Measurements from ENCODE around the gene TREH. TPM values are rescaled to one million over a fixed set of nuclear protein-coding genes. Genes with fewer than 3 reads are reported as not detected.
"Not testable (repeated sequence)": the region's sequence is repeated elsewhere in the genome, so short reads cannot be mapped to it uniquely, and the experiment has no call there.

TREH gene, protein sequence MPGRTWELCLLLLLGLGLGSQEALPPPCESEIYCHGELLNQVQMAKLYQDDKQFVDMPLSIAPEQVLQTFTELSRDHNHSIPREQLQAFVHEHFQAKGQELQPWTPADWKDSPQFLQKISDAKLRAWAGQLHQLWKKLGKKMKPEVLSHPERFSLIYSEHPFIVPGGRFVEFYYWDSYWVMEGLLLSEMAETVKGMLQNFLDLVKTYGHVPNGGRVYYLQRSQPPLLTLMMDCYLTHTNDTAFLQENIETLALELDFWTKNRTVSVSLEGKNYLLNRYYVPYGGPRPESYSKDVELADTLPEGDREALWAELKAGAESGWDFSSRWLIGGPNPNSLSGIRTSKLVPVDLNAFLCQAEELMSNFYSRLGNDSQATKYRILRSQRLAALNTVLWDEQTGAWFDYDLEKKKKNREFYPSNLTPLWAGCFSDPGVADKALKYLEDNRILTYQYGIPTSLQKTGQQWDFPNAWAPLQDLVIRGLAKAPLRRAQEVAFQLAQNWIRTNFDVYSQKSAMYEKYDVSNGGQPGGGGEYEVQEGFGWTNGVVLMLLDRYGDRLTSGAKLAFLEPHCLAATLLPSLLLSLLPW
- polyA plus RNA-seq (2012; ENCODE audit: insufficient read depth, insufficient read length, low read depth): not detected

DNA sequence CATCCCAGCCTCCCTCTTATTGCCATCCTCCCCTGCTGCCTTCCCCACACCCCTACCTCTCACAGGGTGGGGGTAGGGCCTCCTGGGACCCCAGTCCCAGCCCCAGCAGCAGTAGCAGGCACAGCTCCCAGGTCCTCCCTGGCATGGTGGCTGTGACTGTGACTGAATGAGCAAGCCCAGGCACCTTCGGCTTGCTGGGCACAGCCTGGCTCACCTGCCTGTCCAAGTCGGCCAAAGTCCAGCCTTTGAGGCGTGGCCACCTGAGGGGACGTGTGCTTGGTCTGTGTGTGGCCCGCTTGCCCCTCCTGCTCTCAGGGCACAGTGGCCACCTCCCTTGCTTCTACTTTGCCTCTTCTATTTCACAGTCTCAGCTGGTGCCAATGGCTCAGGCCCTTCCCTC is at the start of gene TREH:
Gene TREH, minus strand, starts transcription at position 168 of the 400 bp plus-strand sequence. Its CDS starts 23 bp downstream, at position 145.
- H3K9me3 ChIP-seq: peaks cover 5% of the 10 kb centered on the region; the same call in 1 of the 2 replicates
- no peak within 1 kb of the TSS for H3K4me3 ChIP-seq (ENCODE audit: low read depth, low read length)
- DNase-seq: no peak
- TF ChIP-seq, protein P1, sequence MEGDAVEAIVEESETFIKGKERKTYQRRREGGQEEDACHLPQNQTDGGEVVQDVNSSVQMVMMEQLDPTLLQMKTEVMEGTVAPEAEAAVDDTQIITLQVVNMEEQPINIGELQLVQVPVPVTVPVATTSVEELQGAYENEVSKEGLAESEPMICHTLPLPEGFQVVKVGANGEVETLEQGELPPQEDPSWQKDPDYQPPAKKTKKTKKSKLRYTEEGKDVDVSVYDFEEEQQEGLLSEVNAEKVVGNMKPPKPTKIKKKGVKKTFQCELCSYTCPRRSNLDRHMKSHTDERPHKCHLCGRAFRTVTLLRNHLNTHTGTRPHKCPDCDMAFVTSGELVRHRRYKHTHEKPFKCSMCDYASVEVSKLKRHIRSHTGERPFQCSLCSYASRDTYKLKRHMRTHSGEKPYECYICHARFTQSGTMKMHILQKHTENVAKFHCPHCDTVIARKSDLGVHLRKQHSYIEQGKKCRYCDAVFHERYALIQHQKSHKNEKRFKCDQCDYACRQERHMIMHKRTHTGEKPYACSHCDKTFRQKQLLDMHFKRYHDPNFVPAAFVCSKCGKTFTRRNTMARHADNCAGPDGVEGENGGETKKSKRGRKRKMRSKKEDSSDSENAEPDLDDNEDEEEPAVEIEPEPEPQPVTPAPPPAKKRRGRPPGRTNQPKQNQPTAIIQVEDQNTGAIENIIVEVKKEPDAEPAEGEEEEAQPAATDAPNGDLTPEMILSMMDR (IDR thresholded peaks at IDR 0.05; ENCODE audit: low read depth, low read length): no peak
- H3K36me3 ChIP-seq: no peaks in the 10 kb centered on the region
- H3K4me1 ChIP-seq: no peaks in the 10 kb centered on the region
- no peaks in the 10 kb centered on the region for H3K27me3 ChIP-seq

DNA sequence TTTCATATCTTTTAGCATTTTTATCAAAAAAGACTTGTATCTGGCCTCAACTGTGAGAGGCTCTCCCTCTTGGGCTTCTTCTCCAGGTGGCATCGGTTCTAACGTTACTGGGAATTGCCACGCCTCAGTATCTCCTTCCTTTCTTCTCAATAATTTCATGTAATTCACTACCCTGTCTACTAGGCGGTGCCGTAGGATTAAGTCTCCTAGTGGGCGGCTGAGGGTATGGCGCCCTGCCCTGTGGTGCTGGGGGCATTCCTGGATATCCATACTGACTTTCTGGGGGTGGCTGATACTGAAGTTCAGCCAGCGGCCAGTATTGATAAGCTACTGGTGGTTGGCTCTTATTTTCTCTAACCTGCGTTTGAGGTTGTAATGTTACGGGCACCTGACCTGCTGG is 48.7 kb upstream of the TREH start:
- DNase-seq; H3K9me3 ChIP-seq; H3K27me3 ChIP-seq; H3K4me3 ChIP-seq (ENCODE audit: low read depth, low read length); H3K4me1 ChIP-seq; H3K36me3 ChIP-seq: not testable (repeated sequence)
- TF ChIP-seq, protein P1 (IDR thresholded peaks at IDR 0.05; ENCODE audit: low read depth, low read length): peak; percentile 35

DNA sequence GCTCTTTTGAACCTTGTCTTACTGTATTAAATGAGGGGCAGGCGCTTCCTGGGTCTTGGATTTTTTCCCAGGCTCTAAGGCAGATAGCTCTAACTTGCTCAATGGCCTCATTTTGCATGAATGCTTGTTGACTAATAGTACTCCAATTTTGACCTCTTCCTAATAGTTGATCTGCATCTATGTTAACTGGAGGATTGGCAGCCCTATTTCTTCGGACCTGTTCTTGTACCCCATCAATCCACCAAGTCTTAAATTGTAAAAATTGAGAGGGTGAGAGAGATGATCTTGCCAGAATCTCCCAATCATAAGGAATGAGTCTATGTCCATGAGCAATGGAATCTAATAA is 48.2 kb upstream of the TREH start:
- H3K4me3 ChIP-seq (ENCODE audit: low read depth, low read length); H3K36me3 ChIP-seq; DNase-seq; H3K27me3 ChIP-seq; H3K4me1 ChIP-seq; H3K9me3 ChIP-seq: not testable (repeated sequence)

DNA sequence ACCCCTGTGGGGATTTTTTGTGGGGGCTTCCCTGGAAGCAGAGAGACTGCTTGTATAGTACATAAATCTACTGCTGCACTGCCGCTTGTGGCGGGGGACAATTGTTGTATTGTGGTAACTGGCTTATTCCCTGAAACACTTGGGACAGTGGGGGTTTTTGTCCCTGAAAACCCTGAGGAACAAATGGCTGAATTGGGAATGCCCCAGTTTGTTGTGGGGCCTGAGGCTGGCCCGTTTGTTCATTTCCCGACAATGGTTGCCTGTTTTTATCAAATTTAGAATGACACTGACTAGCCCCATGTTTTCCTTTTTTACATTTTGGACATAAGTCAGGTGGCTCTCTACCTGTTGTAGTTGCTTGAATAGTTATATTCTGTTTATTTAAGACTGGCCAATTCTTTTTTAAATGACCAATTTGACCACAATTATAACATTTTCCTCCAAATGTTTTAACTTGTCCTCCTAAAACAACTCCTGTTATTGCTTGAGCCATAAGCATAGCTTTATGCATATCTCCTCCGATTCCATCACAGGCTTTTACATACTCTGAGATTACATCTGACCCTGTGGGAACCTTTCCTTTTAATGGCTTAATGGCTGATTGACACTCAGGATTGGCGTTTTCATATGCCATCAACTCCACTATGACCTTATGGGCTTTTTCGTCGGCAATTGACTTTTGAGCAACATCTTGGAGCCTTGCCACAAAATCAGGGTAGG is 47.7 kb upstream of the TREH start:
- not testable (repeated sequence) for H3K36me3 ChIP-seq; DNase-seq; H3K4me3 ChIP-seq (ENCODE audit: low read depth, low read length); H3K27me3 ChIP-seq; H3K4me1 ChIP-seq; H3K9me3 ChIP-seq

DNA sequence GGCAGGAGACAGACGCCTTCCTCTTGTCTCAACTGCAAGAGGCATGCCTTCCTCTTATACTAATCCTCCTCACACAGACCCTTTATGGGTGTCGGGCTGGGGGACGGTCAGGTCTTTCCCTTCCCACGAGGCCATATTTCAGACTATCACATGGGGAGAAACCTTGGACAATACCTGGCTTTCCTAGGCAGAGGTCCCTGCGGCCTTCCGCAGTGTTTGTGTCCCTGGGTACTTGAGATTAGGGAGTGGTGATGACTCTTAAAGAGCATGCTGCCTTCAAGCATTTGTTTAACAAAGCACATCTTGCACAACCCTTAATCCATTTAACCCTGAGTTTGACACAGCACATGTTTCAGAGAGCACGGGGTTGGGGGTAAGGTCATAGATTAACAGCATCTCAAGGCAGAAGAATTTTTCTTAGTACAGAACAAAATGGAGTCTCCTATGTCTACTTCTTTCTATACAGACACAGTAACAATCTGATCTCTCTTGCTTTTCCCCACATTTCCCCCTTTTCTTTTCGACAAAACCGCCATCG is 42.1 kb upstream of the TREH start:
- not testable (repeated sequence) for H3K4me1 ChIP-seq; H3K36me3 ChIP-seq; DNase-seq; H3K9me3 ChIP-seq; H3K27me3 ChIP-seq; H3K4me3 ChIP-seq (ENCODE audit: low read depth, low read length)

DNA sequence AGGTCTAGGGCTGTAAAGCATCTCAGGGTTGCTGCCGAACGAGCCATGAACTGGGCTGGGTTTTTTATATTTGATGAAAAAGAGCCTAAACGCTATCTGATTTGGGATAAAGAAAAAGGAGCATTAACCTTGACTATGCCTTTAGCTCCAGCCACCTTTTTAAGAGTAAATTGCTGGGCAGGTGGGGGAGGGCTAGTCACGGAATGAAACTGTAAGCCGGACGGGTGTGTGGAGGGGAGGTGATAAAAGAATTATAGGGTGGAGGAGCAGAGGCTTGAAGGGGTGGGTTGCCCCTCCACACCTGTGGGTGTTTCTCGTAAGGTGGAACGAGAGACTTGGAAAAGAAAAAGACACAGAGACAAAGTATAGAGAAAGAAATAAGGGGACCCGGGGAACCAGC is 41.3 kb upstream of the TREH start:
- H3K4me1 ChIP-seq; H3K27me3 ChIP-seq; H3K36me3 ChIP-seq; DNase-seq; H3K4me3 ChIP-seq (ENCODE audit: low read depth, low read length); H3K9me3 ChIP-seq: not testable (repeated sequence)

DNA sequence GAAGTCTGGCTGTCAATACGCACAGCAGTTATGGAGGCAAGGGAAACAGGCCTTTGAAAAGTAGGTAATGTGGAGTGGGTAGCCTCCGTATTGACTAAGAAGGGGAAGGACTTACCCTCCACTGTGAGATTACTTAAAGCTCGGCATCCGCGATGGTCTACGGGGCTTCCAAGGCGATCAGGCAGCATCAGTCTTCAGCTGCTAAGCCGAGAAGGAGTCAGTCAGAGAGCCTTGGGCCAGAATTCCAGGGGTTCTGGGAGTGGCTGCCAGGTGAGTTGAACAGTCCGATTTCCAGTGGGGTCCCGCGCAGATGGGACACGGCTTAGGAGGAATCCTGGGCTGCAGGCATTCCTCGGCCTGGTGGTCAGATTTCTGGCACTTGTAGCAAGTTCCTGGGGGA is 40.6 kb upstream of the TREH start:
- H3K27me3 ChIP-seq; H3K4me3 ChIP-seq (ENCODE audit: low read depth, low read length); H3K36me3 ChIP-seq; H3K9me3 ChIP-seq; H3K4me1 ChIP-seq; DNase-seq: not testable (repeated sequence)

DNA sequence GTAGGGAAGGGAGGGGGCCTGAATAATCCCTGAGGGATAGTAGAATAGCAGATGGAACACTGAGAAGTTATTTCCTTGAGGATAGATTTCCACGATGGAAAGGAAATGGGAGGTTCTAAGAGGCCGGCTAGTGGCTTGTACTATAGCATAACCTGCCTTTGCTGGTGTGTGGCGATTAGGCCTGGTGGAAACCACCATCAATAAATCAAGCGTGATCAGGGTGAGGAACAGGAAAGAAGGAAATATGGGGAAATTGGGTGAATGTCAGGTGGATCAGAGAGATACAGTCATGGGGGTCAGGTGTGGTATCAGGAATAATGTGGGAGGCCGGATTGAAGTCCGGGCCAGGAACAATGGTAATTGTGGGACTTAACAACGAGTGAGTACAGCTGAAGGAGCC is 39.1 kb upstream of the TREH start:
- not testable (repeated sequence) for H3K4me3 ChIP-seq (ENCODE audit: low read depth, low read length); DNase-seq; H3K27me3 ChIP-seq; H3K4me1 ChIP-seq; H3K9me3 ChIP-seq; H3K36me3 ChIP-seq

DNA sequence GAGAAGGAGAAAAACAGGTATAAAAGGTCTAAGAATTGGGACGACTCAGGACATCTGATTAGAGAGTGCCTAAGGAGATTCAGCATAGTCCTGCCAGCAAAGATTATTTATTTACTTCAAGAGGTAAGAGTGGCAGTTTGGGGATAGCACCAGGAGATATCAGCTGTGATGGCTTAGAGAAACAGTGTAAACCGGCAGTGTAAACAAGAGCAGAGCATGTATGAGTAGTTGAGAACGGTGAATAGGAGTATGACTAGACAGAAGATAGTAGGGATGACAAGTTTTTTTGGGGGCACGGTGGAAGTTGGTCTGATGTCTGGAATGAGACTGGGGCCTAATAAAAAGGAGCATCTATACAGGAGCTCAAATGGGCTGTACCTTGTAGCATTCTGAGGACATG is 38.3 kb upstream of the TREH start:
- not testable (repeated sequence) for DNase-seq; H3K36me3 ChIP-seq; H3K4me1 ChIP-seq; H3K4me3 ChIP-seq (ENCODE audit: low read depth, low read length); H3K9me3 ChIP-seq; H3K27me3 ChIP-seq

DNA sequence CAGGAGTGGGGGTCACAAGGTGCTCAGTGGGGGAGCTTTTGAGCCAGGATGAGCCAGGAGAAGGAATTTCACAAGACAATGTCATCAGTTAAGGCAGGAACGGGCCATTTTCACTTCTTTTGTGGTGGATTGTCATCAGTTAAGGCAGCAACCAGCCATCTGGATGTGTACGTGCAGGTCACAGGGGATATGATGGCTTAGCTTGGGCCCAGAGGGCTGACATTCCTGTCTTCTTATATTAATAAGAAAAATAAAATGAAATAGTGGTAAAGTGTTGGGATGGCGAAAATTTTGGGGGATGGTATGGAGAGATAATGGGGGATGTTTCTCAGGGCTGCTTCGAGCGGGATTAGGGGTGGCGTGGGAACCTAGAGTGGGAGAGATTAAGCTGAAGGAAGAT is 37.8 kb upstream of the TREH start:
- not testable (repeated sequence) for H3K9me3 ChIP-seq; H3K36me3 ChIP-seq; H3K4me1 ChIP-seq; H3K4me3 ChIP-seq (ENCODE audit: low read depth, low read length); H3K27me3 ChIP-seq; DNase-seq
